ENCODE measurements around the gene TRAK1.

Gene TRAK1

GRCh38 chr3:42072831-42073301 is 18.3 kb upstream of the TRAK1 start:
- CTCF ChIA-PET, result interaction anchor here (1.1 kb wide), 2 partner anchors 27 to 118 kb away, joined by 3 to 4 read pairs; no protein-coding TSS in a partner anchor

GRCh38 chr3:42077785-42078184 is 13.4 kb upstream of the TRAK1 start:
- TF ChIP-seq ELF4 (IDR thresholded peaks at IDR 0.05), result no peak
- no peak for TF ChIP-seq FOXA1 (IDR thresholded peaks at IDR 0.05)
- TF ChIP-seq SUZ12 (IDR thresholded peaks at IDR 0.05), result no peak
- TF ChIP-seq TARDBP (IDR thresholded peaks at IDR 0.05), result no peak
- no peak for TF ChIP-seq PKNOX1 (IDR thresholded peaks at IDR 0.05)
- TF ChIP-seq FOXK2 (IDR thresholded peaks at IDR 0.05), result no peak
- TF ChIP-seq L3MBTL2 (conservative IDR thresholded peaks at IDR 0.05), result no peak
- no peak for TF ChIP-seq BHLHE40 (IDR thresholded peaks at IDR 0.05; ENCODE audit: borderline replicate concordance)
- TF ChIP-seq NFRKB (IDR thresholded peaks at IDR 0.05), result no peak
- no peak for TF ChIP-seq ZNF384 (IDR thresholded peaks at IDR 0.05)
- no peak for TF ChIP-seq HDGF (IDR thresholded peaks at IDR 0.05; ENCODE audit: borderline replicate concordance)
- no peak for TF ChIP-seq CTBP1 (IDR thresholded peaks at IDR 0.05; ENCODE audit: borderline replicate concordance)
- no peak for TF ChIP-seq FOXM1 (IDR thresholded peaks at IDR 0.05; ENCODE audit: borderline replicate concordance)
- TF ChIP-seq ARNT (IDR thresholded peaks at IDR 0.05), result no peak
- TF ChIP-seq SP1 (IDR thresholded peaks at IDR 0.05), result no peak
- ChIA-PET POLR2A (no interaction called here), CTCF (no interaction called here)
- DNase-seq (ENCODE audit: extremely low spot score), result no peak

More at GRCh38 chr3:42072831-42073301, 18.3 kb upstream of the TRAK1 start:
- POLR2A ChIA-PET, result no interaction called here
- DNase-seq (ENCODE audit: extremely low spot score), result no peak
- TF ChIP-seq NFRKB (IDR thresholded peaks at IDR 0.05), result no peak
- no peak for TF ChIP-seq ELF4 (IDR thresholded peaks at IDR 0.05)
- TF ChIP-seq LEF1 (IDR thresholded peaks at IDR 0.05; ENCODE audit: borderline replicate concordance), result no peak
- no peak for TF ChIP-seq HDGF (IDR thresholded peaks at IDR 0.05; ENCODE audit: borderline replicate concordance)
- TF ChIP-seq ZNF384 (IDR thresholded peaks at IDR 0.05), result no peak
- no peak for TF ChIP-seq FOXM1 (IDR thresholded peaks at IDR 0.05; ENCODE audit: borderline replicate concordance)
- no peak for TF ChIP-seq L3MBTL2 (conservative IDR thresholded peaks at IDR 0.05)
- no peak for TF ChIP-seq SUZ12 (IDR thresholded peaks at IDR 0.05)
- TF ChIP-seq ARNT (IDR thresholded peaks at IDR 0.05), result no peak
- no peak for TF ChIP-seq FOXK2 (IDR thresholded peaks at IDR 0.05)
- no peak for TF ChIP-seq PKNOX1 (IDR thresholded peaks at IDR 0.05)

- TF ChIP-seq NFRKB (IDR thresholded peaks at IDR 0.05) (no peak), FOXA1 (IDR thresholded peaks at IDR 0.05) (no peak), L3MBTL2 (conservative IDR thresholded peaks at IDR 0.05) (no peak), CTBP1 (IDR thresholded peaks at IDR 0.05; ENCODE audit: borderline replicate concordance) (no peak), BHLHE40 (IDR thresholded peaks at IDR 0.05; ENCODE audit: borderline replicate concordance) (no peak), TARDBP (IDR thresholded peaks at IDR 0.05) (no peak), FOXM1 (IDR thresholded peaks at IDR 0.05; ENCODE audit: borderline replicate concordance) (no peak), SP1 (IDR thresholded peaks at IDR 0.05) (no peak), HDGF (IDR thresholded peaks at IDR 0.05; ENCODE audit: borderline replicate concordance) (no peak), LEF1 (IDR thresholded peaks at IDR 0.05; ENCODE audit: borderline replicate concordance) (no peak), ELF4 (IDR thresholded peaks at IDR 0.05) (no peak), ARNT (IDR thresholded peaks at IDR 0.05) (no peak), FOXK2 (IDR thresholded peaks at IDR 0.05) (no peak), SUZ12 (IDR thresholded peaks at IDR 0.05) (no peak), ZNF384 (IDR thresholded peaks at IDR 0.05) (no peak), PKNOX1 (IDR thresholded peaks at IDR 0.05) (no peak)
- DNase-seq (ENCODE audit: extremely low spot score), result no peak
- ChIA-PET POLR2A (no interaction called here), CTCF (interaction anchor here (0.6 to 0.7 kb wide), 2 partner anchors 21 to 176 kb away, joined by 3 to 6 read pairs; no protein-coding TSS in a partner anchor)
Measured at GRCh38 chr3:42078677-42079076, 12.5 kb upstream of the TRAK1 start.

GRCh38 chr3:42079701-42080452 is 11.3 kb upstream of the TRAK1 start:
- POLR2A ChIA-PET, result no interaction called here
- TF ChIP-seq L3MBTL2 (conservative IDR thresholded peaks at IDR 0.05) (no peak), FOXK2 (IDR thresholded peaks at IDR 0.05) (no peak), NFRKB (IDR thresholded peaks at IDR 0.05) (no peak), ARNT (IDR thresholded peaks at IDR 0.05) (no peak), FOXA1 (IDR thresholded peaks at IDR 0.05) (no peak), LEF1 (IDR thresholded peaks at IDR 0.05; ENCODE audit: borderline replicate concordance) (no peak), CTBP1 (IDR thresholded peaks at IDR 0.05; ENCODE audit: borderline replicate concordance) (no peak), FOXM1 (IDR thresholded peaks at IDR 0.05; ENCODE audit: borderline replicate concordance) (no peak), SUZ12 (IDR thresholded peaks at IDR 0.05) (no peak), SP1 (IDR thresholded peaks at IDR 0.05) (no peak), ZNF384 (IDR thresholded peaks at IDR 0.05) (no peak), ELF4 (IDR thresholded peaks at IDR 0.05) (no peak), HDGF (IDR thresholded peaks at IDR 0.05; ENCODE audit: borderline replicate concordance) (no peak), PKNOX1 (IDR thresholded peaks at IDR 0.05) (no peak), TARDBP (IDR thresholded peaks at IDR 0.05) (no peak), BHLHE40 (IDR thresholded peaks at IDR 0.05; ENCODE audit: borderline replicate concordance) (no peak)
- DNase-seq (ENCODE audit: extremely low spot score), result no peak
- CTCF ChIA-PET, result interaction anchor here (0.6 kb wide), 1 partner anchor 29 kb away, joined by 4 read pairs; no protein-coding TSS in a partner anchor

GRCh38 chr3:42080453-42080872 is 10.7 kb upstream of the TRAK1 start:
- CTCF ChIA-PET, result interaction anchor here (0.6 kb wide), 1 partner anchor 29 kb away, joined by 4 read pairs; no protein-coding TSS in a partner anchor
- no peak for DNase-seq (ENCODE audit: extremely low spot score)
- POLR2A ChIA-PET, result no interaction called here
- TF ChIP-seq TARDBP (IDR thresholded peaks at IDR 0.05) (no peak), FOXK2 (IDR thresholded peaks at IDR 0.05) (no peak), BHLHE40 (IDR thresholded peaks at IDR 0.05; ENCODE audit: borderline replicate concordance) (no peak), FOXA1 (IDR thresholded peaks at IDR 0.05) (no peak)

Data from HEK293T (cell line).